ENCODE measurements around the gene MIEF1.

DNA sequence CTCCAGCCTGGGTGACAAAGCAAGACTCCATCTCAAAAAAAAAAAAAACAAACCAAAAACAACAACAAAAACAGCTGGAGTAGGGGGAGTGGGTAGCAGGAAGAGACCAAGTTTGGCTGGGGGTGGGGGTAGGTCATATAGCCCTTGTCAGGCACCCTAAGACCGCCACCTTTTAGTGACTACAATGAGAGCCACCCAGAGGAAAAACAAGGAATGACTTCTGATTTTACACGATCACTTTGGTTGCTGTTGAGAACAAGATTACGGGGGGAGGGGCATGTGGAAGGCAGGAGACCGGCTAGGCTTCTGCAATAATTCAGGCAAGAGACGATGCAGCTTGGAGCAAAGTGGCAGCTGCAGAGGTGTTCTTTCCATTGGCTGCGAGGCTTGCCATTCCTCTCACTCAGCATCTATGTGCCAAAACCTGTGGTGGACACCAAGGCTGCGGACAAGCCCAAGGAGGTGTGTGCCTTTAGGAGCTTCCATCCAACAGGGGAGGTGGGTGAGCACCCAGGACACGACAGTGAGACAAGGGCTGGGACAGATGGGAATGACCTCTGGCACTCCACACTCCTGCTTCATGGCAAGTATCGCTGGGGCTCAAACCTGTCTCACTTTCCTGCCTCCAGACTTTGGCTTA, 28.7 kb downstream of the MIEF1 start:
- TF ChIP-seq RAD21 (IDR thresholded peaks at IDR 0.05; ENCODE audit: low read length) (no peak), SIN3A (IDR thresholded peaks at IDR 0.05; ENCODE audit: borderline replicate concordance, low read depth, low read length) (no peak), EP300 (IDR thresholded peaks at IDR 0.05; ENCODE audit: borderline replicate concordance in 1 of 2, low read depth in 1 of 2, low read length in 1 of 2) (no peak), TCF12 (IDR thresholded peaks at IDR 0.05) (no peak), POLR2AphosphoS5 (IDR thresholded peaks at IDR 0.05; ENCODE audit: low read depth, low read length) (no peak), EZH2phosphoT487 (IDR thresholded peaks at IDR 0.05; ENCODE audit: borderline replicate concordance, low read depth) (no peak), GABPA (IDR thresholded peaks at IDR 0.05; ENCODE audit: low read depth) (no peak), RFX5 (IDR thresholded peaks at IDR 0.05; ENCODE audit: low read length) (no peak), RCOR1 (IDR thresholded peaks at IDR 0.05; ENCODE audit: low read length) (no peak)
- TF ChIP-seq, protein P1, sequence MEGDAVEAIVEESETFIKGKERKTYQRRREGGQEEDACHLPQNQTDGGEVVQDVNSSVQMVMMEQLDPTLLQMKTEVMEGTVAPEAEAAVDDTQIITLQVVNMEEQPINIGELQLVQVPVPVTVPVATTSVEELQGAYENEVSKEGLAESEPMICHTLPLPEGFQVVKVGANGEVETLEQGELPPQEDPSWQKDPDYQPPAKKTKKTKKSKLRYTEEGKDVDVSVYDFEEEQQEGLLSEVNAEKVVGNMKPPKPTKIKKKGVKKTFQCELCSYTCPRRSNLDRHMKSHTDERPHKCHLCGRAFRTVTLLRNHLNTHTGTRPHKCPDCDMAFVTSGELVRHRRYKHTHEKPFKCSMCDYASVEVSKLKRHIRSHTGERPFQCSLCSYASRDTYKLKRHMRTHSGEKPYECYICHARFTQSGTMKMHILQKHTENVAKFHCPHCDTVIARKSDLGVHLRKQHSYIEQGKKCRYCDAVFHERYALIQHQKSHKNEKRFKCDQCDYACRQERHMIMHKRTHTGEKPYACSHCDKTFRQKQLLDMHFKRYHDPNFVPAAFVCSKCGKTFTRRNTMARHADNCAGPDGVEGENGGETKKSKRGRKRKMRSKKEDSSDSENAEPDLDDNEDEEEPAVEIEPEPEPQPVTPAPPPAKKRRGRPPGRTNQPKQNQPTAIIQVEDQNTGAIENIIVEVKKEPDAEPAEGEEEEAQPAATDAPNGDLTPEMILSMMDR (IDR thresholded peaks at IDR 0.05) = no peak
